SK-N-SH (cell line): ENCODE data around the gene CHST3.

Experiments
- EZH2phosphoT487 ChIP-seq: fragments of 200-600 bp; sonication (generic); IDR thresholded peaks from 2 replicates; pipeline ENCODE4 v1.6.1; 2017; ENCODE audit warnings: low read depth, mixed run types, mild to moderate bottlenecking, antibody characterized with exemption, moderate library complexity, borderline replicate concordance
- GATA2 ChIP-seq: sonication (generic); formaldehyde crosslinking; IDR thresholded peaks from 2 replicates; pipeline ENCODE4 v1.5.0; 2020; ENCODE audit warnings: mild to moderate bottlenecking, missing genetic modification reagents
- MXI1 ChIP-seq: IDR thresholded peaks from 2 replicates; pipeline ENCODE4 v1.6.1; 2012; ENCODE audit warnings: mild to moderate bottlenecking, low read depth, low read length, improper control_type of control experiment
- POLR2AphosphoS5 ChIP-seq: IDR thresholded peaks from 2 replicates; pipeline ENCODE4 v1.6.1; 2012; ENCODE audit warnings: low read depth, low read length
- RAD21 ChIP-seq: IDR thresholded peaks from 2 replicates; pipeline ENCODE4 v1.6.1; 2012; ENCODE audit warnings: mild to moderate bottlenecking, low read length
- YY1 ChIP-seq: IDR thresholded peaks from 2 replicates; pipeline ENCODE4 v1.4.0; 2012; ENCODE audit warnings: low read depth, mild to moderate bottlenecking
- TF ChIP-seq, protein P1 (sequence below): fragments of 200-600 bp; sonication (generic); IDR thresholded peaks from 2 replicates; pipeline ENCODE4 v1.6.1; 2017; ENCODE audit warnings: antibody characterized with exemption, mild to moderate bottlenecking, moderate library complexity
- TF ChIP-seq, protein P2 (sequence below): IDR thresholded peaks from 2 replicates; pipeline ENCODE4 v1.4.0; 2012; ENCODE audit warnings: low read depth
- TF ChIP-seq, protein P3 (sequence below): IDR thresholded peaks from 2 replicates; pipeline ENCODE4; 2012

DNA sequence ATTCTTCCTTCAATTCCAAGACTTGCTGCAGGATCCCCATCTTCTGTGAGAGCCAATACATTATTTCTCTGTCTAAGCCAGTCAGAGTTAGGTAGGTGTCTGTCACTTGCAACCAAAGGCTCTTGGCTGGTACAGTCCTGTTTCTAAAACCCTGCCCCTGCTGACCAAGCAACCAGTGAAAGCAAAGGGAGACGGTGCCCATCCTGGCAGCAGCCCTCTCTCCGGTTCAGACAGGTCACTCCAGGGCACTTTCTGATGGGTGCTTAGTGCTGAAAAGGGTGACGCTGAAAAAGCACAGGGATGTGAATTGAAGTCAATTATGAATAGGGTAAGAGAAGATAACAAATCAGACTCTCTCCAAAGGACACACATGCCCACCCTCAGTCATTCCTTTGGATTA, 86.7 kb downstream of the CHST3 start:
- TF ChIP-seq, protein P1, sequence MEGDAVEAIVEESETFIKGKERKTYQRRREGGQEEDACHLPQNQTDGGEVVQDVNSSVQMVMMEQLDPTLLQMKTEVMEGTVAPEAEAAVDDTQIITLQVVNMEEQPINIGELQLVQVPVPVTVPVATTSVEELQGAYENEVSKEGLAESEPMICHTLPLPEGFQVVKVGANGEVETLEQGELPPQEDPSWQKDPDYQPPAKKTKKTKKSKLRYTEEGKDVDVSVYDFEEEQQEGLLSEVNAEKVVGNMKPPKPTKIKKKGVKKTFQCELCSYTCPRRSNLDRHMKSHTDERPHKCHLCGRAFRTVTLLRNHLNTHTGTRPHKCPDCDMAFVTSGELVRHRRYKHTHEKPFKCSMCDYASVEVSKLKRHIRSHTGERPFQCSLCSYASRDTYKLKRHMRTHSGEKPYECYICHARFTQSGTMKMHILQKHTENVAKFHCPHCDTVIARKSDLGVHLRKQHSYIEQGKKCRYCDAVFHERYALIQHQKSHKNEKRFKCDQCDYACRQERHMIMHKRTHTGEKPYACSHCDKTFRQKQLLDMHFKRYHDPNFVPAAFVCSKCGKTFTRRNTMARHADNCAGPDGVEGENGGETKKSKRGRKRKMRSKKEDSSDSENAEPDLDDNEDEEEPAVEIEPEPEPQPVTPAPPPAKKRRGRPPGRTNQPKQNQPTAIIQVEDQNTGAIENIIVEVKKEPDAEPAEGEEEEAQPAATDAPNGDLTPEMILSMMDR, result no peak
- no peak for TF ChIP-seq GATA2
- no peak for TF ChIP-seq RAD21
- TF ChIP-seq, protein P2, sequence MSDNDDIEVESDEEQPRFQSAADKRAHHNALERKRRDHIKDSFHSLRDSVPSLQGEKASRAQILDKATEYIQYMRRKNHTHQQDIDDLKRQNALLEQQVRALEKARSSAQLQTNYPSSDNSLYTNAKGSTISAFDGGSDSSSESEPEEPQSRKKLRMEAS, result no peak
- TF ChIP-seq POLR2AphosphoS5, result no peak
- TF ChIP-seq, protein P3, sequence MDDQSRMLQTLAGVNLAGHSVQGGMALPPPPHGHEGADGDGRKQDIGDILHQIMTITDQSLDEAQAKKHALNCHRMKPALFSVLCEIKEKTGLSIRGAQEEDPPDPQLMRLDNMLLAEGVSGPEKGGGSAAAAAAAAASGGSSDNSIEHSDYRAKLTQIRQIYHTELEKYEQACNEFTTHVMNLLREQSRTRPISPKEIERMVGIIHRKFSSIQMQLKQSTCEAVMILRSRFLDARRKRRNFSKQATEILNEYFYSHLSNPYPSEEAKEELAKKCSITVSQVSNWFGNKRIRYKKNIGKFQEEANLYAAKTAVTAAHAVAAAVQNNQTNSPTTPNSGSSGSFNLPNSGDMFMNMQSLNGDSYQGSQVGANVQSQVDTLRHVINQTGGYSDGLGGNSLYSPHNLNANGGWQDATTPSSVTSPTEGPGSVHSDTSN, result no peak
- TF ChIP-seq EZH2phosphoT487, result no peak
- no peak for TF ChIP-seq YY1
- no peak for TF ChIP-seq MXI1
